Stimulated activated CD4-positive, alpha-beta T cell treated with anti-CD3 and anti-CD28 coated beads, Interleukin-1b, Interleukin-23, amount 100 ng/mL, for 1 hour (primary cell): Measurements from ENCODE around the gene GPR15LG.
"Not testable (repeated sequence)": the region's sequence is repeated elsewhere in the genome, so short reads cannot be mapped to it uniquely, and the experiment has no call there.

Experiments
- DNase-seq, 2 donors: peaks; one replicate each; pipeline ENCODE4 v3.0.0-alpha.2; 2020; ENCODE audit warnings: low read depth in 2 of 2

GPR15LG gene

DNA sequence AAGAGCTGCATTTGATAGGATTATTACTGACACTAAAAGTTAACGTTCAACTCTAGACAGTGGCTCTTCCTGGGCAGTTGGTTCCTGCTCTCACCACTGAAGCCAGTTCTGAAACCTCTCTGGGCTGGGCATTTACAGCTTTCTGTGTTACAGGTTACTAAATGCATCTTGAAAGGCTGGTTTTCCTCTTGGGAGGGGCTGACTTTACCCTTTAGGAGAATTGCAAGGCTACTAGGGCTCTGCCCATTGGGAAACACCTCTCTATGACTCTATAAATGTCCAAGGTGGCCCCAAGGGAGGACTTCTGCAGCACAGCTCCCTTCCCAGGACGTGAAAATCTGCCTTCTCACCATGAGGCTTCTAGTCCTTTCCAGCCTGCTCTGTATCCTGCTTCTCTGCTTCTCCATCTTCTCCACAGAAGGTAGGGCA, at the start of gene GPR15LG:
TSS of gene GPR15LG (plus strand) at position 301 of the 429 bp plus-strand sequence. CDS start at position 352, 51 bp downstream.
- DNase-seq = no peak

DNA sequence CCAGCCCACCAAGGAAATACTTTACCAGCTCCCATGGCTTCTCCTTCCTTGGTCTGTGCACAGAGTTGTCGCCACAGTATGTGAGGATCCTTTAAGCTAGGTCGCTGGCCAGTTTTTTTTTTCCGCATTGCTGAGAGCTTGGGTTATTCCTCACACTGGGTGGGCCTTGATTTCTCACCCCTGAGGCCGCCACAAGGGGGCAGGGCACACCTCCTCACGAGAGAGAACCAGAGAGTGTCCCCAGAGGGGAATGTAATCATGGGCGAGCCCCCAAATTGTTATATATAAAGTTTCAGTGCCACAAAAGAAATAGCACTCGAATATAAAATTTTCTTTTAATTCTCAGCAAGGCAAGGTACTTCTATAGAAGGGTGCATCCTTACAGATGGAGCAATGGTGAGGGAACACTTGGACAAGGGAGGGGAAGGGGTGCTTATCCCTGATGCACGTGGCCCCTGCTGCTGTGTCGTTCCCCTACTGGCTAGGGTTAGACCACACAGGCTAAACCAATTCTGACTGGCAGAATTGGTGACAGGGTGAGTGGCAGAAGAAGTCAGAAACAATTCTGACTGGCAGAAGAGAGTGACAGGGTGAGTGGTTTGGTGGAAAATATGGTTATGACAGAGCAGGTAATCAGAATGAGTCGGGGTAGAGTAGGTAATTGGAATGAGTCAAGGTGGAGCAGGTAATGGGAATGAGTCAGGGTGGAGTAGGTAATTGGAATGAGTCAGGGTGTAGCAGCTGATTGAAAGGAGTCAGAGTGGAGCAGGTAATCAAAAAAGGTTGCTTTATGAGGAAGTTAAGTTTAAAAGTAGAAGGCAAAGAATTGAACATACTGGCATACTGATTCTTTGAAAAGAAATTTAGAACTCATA, 47.5 kb upstream of the GPR15LG start:
- not testable (repeated sequence) for DNase-seq

DNA sequence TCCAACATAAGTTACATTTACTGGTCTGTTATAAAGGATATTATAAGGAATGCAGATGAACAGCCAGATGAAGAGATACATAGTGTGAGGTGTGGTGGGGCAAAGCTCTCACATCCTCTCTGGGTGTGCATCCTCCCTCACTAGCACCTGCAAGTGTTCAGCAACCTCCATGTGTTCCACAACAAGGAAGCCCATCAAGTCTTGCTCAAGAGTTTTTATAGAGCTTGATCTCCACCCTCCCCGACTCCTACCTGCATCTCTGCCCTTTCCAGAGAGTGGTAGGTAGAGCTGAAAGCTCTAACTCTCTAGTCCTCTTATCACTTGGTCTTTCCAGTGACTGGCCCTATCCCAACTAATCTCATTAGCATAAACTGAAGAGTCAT, 46.8 kb upstream of the GPR15LG start:
- DNase-seq = no peak

DNA sequence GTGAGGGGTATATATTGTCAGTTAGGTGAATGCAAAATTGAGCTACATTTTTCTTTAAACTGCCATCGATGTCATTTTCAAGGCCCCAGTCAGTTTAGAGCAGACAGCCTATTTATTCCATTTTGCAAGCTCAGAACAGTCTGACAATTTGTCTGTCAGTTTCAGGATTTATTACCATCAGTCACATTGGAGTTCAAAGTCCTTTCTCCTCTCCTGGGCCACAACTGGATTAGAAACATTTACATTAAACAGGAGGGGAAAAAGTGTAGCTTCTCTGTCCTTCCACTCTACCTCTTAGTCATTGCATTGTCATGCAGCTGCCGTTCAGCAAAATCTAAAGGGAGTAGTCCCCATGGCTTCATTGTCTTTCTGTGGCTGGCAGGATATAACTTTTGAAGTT, 37.8 kb upstream of the GPR15LG start:
- DNase-seq = no peak

DNA sequence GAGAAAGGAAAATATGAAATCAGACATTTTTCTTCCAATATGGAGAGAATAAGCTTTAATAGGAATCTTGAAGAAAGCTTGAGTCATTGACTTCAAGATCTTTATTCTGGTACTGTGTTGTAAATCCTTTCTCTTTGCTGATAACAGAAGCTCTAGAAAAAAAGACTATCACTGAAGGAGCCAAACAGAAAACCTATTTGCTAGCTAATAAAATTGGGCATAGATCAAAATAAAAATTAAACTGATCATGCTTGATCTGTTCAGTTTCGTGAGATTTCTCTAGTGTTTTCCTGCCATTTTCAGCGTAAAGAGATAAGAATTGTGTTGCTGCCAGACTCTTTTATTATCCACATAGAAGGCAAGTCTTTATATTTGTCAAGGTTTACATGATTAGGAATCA, 35.8 kb upstream of the GPR15LG start:
- no peak for DNase-seq

DNA sequence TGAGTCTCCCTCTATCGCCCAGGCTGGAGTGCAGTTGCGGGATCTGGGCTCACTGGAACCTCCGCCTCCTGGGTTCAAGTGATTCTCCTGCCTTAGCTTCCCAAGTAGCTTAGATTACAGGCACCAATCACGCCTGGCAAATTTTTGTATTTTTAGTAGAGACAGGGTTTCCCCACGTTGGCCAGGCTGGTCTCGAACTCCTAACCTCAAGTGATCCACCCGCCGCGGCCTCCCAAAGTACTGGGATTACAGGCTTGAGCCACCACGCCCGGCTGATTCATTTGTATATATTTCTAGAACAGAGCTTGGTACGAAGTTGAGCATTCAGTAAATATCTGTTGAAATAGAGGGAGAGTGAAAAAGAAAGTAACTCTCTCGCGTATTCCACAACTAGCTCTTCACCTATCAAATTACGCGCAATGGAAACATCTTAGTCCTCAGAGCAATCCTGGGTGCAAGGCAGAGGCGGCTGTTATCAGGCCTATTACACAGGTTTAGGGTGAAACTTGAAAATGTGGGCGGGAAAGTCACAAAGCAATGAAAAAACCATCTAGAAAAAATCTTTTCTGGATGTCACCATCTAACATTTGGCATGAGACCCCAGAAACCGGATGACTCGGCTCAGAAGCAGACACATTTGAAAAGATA, 35.0 kb upstream of the GPR15LG start:
- peak in 1 of 2 donors; percentile 32 for DNase-seq

DNA sequence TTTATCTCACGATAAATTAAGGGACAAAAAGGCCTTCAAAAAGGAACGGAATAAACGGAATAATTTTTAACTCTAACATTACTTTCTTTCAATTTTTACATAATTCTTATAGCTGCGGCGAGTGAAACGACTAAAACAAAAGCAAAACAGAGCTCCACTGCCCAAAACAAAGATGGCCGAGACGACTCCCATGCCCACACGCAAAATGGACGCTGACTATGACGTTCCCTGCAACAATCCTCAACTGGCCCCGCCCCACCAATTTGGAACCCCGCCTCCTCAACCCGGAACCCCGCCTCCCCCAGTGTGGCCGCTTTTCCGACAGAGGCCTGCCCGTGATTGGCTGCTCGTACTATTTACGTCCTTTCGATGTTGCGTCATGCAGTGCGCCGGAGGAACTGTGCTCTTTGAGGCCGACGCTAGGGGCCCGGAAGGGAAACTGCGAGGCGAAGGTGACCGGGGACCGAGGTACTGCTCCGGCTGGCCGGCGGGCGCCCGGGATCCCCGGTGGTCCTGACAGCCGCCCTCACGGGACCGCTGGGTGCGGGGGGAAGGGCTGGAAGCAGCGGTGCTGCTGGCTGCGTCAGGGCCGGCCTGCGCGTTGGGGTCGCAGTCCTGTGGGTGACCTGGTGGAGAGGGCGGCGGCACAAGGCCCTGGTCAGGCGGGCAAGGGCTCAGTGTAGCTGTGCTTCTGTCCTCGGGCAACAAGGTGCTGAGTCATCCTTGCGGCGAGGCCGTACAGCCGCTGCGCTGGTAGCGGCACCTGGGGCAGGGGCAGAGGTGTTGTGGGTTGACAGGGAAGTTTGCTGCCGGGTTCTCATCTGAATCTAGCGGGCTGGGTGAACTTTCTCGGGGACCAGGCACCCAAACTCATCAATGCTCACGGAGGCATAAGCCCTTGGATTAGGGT, 34.2 kb upstream of the GPR15LG start, which contains the start of gene GHITM:
TSS of gene GHITM (plus strand) at position 384 of the 910 bp plus-strand sequence. CDS start 1,992 bp downstream, outside the sequence.
- DNase-seq = peak; percentile 98 to 99

DNA sequence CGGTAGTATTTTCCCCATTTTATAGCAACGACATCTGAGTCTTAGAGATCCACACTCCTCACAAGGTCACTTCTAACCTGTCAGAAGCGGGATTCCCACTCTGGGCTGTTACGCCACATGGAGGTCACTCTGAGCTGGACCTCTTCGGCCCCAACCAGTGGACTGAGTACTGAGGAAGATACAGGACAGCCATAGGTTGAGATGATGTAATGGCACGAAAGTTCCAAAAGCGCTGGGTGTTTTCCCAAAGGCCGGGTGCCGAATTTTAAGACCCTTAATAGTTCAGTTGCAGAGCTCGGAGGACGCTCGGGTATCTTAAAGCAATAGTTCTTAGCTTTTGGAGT, 33.6 kb upstream of the GPR15LG start:
- DNase-seq = no peak

DNA sequence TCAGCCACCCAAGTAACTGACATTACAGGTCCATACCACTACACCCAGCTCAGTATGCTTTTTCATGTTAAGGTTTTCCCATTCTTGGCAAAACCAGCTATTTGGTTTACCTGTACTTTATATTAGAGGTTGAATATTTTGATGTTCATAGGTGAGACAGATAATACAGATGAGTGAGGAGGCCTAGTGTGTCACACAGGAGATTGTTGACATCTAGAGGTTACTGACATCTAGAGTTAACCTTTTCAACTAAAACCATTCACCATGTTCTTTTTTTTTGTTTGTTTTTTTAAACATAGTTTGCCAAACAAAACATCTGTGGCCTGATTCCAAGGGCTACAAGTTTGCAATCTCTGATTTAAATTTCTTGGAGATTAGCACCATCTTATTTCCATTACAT, 26.3 kb upstream of the GPR15LG start:
- DNase-seq = no peak

DNA sequence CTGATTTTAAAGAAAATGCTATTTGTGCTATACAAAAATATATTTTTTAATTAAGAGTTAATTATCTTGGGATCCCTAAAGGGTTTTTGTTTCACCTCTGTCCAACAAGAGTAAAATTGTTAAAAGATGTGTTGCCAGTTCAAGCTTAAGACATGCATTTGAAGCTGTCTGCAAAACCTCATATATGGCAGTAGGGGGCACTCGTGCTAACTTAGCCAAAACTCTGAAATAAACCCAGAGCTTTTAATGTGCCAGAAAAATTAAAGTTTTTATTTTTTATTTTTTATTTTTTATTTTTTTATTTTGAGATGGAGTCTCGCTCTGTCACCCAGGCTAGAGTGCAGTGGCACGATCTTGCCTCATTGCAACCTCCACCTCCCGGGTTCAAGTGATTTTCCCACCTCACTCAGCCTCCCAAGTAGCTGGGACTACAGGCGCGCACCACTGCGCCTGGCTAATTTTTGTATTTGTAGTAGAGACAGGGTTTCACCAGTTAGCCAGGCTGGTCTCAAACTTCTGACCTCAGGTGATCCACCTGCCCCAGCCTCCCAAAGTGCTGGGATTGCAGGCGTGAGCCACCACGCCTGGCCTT, 25.5 kb upstream of the GPR15LG start:
- DNase-seq = not testable (repeated sequence)

DNA sequence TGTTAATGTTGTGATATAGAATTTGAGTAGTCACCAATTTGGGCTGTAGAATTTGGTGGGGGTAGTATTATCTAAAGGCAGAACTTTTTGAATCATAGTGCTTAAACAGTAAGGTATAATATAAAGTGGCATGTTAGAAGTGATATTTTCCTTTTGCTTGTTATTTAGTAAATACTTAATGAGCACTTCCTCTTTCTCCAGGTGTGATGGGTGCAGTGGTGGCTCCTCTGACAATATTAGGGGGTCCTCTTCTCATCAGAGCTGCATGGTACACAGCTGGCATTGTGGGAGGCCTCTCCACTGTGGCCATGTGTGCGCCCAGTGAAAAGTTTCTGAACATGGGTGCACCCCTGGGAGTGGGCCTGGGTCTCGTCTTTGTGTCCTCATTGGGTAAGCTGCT, 23.7 kb upstream of the GPR15LG start:
- no peak for DNase-seq

DNA sequence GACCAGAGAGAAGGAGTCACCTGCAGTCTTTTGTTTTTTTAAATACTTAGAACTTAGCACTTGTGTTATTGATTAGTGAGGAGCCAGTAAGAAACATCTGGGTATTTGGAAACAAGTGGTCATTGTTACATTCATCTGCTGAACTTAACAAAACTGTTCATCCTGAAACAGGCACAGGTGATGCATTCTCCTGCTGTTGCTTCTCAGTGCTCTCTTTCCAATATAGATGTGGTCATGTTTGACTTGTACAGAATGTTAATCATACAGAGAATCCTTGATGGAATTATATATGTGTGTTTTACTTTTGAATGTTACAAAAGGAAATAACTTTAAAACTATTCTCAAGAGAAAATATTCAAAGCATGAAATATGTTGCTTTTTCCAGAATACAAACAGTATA, 20.8 kb upstream of the GPR15LG start:
- DNase-seq = no peak

DNA sequence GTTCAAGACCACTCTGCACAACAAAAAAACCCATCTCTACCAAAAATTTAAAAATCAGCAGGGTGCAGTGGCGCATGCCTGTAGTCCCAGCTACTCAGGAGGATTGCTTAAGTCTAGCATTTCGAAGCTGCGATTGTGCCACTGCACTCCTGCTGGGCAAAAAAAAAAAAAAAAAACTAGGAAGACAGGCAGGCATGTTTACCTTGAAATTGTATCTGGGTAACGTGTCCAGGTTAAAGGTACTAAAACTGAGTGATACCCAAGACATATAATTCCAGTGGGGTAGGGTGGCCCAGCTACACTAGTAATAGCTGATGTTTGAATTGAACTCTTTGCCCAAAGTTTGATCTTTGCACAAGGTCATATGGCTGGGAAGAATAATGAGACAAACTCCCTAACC, 18.1 kb upstream of the GPR15LG start:
- no peak for DNase-seq

DNA sequence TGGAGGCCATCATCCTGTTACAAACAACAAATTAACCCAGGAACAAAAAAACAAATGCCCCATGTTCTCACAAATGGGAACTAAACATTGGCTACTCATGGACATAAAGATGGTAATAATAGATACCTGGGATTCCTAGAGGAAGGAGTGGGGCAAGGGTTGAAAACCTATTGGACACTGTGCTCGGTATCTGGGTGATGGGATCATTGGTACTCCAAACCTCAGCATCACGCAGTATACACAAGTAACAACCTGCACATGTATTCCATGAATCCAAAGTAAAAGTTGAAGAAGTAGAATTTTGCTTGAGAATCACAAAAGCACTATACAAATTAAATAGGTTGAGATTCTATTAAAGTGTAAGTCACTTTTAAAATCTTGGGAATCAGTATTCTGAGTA, 17.6 kb upstream of the GPR15LG start:
- no peak for DNase-seq

DNA sequence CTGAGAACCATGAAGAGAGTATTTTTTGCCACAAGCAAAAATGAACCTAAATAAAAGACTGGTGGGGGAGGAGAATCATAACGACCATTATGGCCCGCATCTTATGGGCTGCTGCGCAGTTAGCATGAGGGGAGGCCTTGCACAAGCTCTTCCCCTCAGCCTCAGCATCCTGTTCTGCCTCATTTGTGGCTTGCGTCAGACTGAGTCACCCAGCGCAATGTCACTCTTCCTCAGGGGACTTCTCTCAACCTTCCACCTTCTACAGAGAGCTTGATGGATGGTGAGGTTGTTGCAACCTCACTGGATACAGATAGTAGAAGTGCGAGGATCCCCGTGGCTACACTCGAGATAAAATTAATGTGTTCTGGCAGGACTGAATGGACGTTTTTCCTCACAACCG, 16.8 kb upstream of the GPR15LG start:
- no peak for DNase-seq

DNA sequence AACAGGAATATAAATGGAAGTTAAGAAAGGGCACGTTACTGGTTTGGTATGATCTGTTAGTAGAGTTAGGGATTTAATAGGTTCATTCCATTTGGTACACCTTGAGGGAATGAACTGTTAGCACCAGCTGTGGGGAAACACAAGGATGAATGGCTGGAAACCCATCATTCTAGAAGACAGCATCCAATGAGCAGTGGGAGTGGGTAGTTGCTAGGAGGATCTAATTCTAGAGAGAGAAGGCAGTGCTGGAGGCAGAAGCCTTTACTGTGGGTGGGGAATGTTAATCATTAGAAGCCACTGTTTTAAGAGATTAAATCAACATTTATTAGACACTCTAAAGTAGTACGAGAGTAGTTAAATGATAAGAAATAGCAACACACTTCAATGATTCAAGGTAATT, 15.5 kb upstream of the GPR15LG start:
- DNase-seq = no peak

DNA sequence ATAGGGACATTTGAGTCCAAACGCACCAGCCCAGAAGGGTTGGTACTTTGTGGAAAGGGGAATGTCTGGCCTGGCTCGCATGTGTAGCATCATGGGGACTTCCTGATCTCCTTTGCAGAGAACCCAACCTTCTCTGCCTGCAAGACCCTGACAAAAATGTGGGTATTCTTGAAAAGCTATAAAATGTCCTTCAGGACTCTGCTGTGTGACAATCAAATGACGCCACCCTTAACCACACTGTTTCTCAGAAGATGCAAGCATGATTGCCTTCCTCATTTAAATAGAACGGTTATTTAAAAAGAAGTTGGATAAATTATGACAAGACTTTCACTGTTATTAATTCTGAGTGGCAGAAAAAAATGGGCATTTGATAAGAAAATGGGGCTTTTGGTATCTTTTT, 15.1 kb upstream of the GPR15LG start:
- DNase-seq = no peak

DNA sequence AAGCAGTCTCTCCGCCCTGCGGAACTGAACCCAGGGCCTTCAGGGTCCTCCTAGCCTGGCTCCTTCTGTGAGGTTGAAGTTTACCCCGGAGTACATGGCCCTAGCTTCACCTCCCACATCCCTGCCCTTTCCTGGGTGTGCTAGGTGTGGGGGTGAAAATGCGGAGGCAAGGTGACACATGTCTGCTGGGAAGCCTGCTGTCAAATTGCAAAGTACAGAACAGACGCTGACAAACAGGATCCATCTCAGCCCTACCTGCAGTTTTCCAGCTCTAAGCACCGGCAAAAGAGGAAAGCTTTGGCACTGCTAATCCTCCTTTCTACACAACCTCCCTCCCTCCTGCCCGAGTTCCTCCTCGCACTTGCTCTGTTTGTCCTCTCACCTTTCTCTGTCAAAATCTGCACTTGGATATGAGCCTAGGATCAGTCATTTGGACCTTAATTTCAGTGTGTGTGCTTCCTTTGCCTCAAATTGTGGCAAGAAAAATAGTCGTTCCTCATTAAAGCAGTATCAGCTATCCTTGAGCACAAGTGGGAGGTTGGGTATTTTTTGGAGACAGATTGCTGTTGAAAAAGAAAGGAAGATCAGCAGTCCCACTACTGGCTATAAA, 14.4 kb upstream of the GPR15LG start:
- DNase-seq = no peak

DNA sequence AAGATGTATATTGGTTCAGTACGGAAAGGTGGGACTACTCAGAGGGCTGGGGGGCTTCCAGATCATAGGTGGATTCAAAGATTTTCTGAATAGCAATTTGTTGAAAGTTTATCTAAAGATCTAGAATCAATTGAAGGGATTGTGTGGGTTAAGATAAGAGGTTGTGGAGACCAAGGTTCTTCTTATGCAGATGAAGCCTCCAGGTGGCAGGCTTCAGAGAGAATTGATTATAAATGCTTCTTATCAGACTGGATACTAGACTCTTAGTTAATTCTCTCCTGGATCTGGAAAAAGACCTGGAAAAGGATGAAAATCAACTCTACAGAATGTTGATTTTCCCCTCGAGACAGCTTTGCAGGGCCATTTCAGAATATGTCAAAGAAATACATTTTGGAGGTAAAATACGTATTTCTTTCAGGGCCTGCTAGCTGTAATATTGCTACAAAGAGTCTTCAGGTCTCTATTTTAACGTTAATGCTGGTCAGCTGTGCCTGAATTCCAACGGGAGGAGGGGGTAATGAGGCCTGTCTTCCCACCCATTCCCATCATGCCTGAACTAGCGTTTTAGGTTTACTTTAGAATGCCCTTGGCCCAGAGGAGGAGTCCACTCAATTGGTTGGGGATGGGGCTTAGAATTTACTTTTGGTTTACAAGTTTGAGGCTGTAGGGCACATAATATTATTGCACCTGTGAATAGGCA, 12.8 kb upstream of the GPR15LG start:
- no peak for DNase-seq

DNA sequence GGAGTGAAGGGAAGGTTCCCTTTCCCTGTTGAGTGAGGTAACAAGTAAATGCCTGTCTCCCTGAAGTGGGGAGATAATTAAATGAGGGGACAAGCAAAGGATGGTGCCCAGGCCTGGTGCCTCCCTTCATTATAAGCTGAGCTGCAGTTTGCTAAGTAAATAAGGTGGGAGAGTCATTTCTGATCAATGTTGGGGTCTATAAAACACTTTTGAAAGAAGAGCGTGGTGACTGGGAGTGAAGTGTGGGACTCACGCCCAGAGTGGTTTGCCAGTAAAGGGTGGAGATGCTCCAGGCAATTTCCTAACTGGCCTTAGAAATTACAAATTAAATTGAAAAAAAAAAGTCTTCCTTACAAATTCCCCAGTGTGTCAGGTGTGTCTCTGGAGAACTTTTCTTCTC, 9.6 kb upstream of the GPR15LG start:
- no peak for DNase-seq

DNA sequence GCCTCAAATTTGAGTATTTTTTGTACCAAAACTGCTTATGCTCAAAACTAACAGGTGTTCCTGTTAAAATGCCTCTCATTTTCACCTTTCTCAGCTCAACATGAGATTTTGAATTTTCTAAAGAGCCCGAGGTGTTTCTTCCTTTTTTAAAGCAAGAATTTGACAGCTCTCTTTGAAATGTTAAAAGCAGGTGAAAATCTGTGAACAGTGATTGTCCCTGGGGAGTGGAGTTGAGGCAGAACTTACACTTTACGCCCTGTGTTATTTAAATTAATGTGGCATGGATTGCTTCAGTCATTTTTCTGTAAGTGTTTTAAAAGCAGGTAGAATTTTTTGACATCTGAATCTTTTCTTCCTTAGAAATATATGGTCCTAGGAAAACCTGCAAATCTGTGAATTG, 9.2 kb upstream of the GPR15LG start:
- DNase-seq = no peak
